Measurements from ENCODE around the gene SCIN.
"Not testable (repeated sequence)": the region's sequence is repeated elsewhere in the genome, so short reads cannot be mapped to it uniquely, and the experiment has no call there.

Gene SCIN

DNA sequence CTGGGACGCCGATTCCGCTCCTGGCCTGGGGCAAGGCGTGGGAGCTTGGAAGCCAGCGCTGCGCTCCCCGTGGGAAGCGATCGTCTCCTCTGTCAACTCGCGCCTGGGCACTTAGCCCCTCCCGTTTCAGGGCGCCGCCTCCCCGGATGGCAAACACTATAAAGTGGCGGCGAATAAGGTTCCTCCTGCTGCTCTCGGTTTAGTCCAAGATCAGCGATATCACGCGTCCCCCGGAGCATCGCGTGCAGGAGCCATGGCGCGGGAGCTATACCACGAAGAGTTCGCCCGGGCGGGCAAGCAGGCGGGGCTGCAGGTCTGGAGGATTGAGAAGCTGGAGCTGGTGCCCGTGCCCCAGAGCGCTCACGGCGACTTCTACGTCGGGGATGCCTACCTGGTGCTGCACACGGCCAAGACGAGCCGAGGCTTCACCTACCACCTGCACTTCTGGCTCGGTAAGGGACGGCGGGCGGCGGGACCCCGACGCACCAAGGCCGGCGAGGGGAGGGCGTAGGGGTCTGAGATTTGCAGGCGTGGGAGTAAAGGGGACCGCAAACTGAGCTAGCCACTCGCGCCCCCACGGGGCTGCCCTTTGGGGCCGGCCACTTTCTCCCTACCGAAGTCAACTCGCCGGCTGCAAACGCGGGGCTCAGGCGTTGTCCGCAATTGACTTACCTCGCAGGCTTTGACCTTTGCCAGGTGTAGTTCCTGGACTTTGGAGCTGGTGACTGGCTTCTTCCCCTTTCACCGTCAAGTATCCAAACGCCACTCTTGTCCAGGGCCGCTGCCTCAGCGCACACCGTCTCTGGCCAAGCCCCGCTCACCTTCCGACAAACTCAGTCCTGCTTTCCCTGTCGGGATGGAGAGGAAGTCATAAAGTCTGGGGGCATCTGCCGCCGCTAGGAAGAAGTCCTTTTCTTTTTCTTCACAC, at the start of gene SCIN:
SCIN (plus strand) TSS at position 187 of the 928 bp plus-strand sequence; CDS start at position 254, 67 bp downstream.
- TF ChIP-seq, protein P1, sequence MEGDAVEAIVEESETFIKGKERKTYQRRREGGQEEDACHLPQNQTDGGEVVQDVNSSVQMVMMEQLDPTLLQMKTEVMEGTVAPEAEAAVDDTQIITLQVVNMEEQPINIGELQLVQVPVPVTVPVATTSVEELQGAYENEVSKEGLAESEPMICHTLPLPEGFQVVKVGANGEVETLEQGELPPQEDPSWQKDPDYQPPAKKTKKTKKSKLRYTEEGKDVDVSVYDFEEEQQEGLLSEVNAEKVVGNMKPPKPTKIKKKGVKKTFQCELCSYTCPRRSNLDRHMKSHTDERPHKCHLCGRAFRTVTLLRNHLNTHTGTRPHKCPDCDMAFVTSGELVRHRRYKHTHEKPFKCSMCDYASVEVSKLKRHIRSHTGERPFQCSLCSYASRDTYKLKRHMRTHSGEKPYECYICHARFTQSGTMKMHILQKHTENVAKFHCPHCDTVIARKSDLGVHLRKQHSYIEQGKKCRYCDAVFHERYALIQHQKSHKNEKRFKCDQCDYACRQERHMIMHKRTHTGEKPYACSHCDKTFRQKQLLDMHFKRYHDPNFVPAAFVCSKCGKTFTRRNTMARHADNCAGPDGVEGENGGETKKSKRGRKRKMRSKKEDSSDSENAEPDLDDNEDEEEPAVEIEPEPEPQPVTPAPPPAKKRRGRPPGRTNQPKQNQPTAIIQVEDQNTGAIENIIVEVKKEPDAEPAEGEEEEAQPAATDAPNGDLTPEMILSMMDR (IDR thresholded peaks at IDR 0.05; ENCODE audit: low read depth, low read length, missing control alignments) = no peak
- in situ Hi-C loops (cut with HindIII; ENCODE audit: low sequenced_read_pairs) = no loop called here
- no peak for DNase-seq (ENCODE audit: low read depth)
- peak within 1 kb of the TSS; percentile 51 for H3K4me3 ChIP-seq (ENCODE audit: low read depth, low read length)

DNA sequence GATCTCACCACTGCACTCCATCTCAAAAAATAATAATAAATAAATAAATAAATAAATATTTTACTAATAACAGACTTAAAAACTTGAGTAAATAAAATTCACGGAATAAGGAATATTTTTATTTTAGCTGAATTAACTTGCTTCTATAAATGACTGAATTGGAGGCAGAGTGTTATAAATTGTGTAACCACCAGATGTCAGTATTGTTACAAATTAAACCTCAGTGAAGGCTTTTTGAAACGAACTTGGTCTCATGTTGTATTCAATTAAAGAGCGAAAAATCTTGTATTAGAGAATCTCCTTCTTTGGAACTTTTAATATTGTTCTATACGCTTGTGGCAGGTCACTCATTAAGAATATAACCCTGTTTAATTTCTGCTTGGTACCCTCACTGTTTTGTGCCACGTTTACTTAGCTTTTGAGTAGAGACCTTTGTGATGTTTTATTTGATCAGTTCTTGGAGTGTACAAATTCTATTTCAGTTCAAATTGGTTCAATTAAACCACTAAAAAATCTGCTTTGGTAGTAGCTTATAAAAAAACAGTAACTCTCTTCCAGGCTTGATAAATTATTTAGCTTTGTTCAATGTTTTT, 45.6 kb upstream of the SCIN start:
- TF ChIP-seq, protein P1 (IDR thresholded peaks at IDR 0.05; ENCODE audit: low read depth, low read length, missing control alignments) = no peak
- peak; percentile 61 for DNase-seq (ENCODE audit: low read depth)
- in situ Hi-C loops (cut with HindIII; ENCODE audit: low sequenced_read_pairs) = no loop called here
- H3K4me3 ChIP-seq (ENCODE audit: low read depth, low read length) = no peak overlapping the region

DNA sequence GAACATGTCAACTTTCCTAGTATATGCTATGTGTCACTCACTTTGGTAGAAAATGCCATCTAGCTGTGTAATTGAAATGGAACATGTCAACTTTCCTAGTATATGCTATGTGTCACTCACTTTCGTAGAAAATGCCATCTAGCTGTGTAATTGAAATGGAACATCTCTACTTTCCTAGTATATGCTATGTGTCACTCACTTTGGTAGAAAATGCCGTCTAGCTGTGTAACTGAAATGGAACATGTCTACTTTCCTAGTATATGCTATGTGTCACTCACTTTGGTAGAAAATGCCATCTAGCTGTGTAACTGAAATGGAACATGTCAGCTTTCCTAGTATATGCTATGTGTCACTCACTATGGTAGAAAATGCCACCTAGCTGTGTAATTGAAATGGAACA, 43.8 kb upstream of the SCIN start:
- DNase-seq (ENCODE audit: low read depth); in situ Hi-C loops (cut with HindIII; ENCODE audit: low sequenced_read_pairs); H3K4me3 ChIP-seq (ENCODE audit: low read depth, low read length): not testable (repeated sequence)

DNA sequence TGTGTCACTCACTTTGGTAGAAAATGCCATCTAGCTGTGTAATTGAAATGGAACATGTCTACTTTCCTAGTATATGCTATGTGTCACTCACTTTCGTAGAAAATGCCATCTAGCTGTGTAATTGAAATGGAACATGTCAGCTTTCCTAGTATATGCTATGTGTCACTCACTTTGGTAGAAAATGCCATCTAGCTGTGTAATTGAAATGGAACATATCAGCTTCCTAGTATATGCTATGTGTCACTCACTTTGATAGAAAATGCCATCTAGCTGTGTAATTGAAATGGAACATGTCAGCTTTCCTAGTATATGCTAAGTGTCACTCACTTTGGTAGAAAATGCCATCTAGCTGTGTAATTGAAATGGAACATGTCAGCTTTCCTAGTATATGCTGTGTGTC, 42.9 kb upstream of the SCIN start:
- in situ Hi-C loops (cut with HindIII; ENCODE audit: low sequenced_read_pairs); H3K4me3 ChIP-seq (ENCODE audit: low read depth, low read length); DNase-seq (ENCODE audit: low read depth): not testable (repeated sequence)

DNA sequence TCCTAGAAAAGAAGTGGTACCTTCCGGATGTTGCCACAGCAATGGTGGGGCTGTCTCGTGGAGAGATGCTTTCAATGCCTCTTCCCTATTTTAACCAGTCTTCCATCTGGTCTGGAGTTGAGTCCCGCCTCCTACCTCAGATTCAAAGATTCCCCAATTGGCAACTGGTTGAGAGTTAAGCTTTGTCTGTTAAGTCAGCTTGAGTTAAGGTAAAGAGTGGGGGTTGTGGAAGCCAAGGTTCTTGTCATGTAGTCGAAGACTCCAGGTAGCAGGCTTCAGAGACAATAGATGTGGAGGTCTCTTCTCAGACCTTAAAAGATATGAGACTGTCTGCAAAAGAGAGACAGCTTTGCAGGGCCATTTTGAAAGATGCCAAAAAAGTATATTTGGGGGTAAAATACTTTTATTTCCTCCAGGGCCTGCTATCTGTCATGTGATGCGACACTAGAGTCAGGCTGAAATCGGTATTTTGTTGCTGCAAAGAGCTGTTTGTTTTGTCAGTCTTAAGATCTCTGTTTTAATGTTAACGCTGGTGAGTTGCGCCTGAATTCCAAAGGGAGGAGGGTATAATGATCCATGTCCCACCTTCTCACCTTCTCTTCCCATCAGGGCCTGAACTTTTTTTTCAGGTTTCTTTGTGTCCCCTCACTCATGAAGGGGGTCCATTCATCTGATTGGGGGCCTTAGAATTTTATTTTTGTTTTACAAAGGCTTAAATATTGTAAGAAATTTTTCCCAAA, 40.4 kb upstream of the SCIN start:
- no peak for DNase-seq (ENCODE audit: low read depth)
- in situ Hi-C loops (cut with HindIII; ENCODE audit: low sequenced_read_pairs) = no loop called here
- H3K4me3 ChIP-seq (ENCODE audit: low read depth, low read length) = no peak overlapping the region
- TF ChIP-seq, protein P1 (IDR thresholded peaks at IDR 0.05; ENCODE audit: low read depth, low read length, missing control alignments) = no peak

DNA sequence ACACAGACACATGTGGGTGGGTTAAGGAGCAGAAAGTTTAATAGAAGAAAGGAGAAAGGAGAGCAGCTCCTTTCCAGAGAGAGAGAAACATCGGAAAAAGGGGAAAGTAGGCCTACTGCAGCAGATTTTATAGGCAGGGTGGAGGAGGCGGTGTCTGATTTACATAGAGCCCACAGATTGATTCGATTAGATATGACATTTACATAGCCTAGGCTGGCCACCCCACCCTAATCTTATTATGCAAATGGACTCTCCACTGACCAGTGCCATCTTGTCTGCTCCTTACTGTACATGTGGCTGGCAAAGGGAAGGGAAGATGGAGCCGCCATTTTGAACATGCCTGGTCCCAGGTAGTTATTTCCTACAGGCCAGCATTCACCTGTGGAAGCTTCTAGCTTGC, 38.7 kb upstream of the SCIN start:
- no peak for DNase-seq (ENCODE audit: low read depth)
- in situ Hi-C loops (cut with HindIII; ENCODE audit: low sequenced_read_pairs) = no loop called here
- H3K4me3 ChIP-seq (ENCODE audit: low read depth, low read length) = no peak overlapping the region
- TF ChIP-seq, protein P1 (IDR thresholded peaks at IDR 0.05; ENCODE audit: low read depth, low read length, missing control alignments) = no peak

DNA sequence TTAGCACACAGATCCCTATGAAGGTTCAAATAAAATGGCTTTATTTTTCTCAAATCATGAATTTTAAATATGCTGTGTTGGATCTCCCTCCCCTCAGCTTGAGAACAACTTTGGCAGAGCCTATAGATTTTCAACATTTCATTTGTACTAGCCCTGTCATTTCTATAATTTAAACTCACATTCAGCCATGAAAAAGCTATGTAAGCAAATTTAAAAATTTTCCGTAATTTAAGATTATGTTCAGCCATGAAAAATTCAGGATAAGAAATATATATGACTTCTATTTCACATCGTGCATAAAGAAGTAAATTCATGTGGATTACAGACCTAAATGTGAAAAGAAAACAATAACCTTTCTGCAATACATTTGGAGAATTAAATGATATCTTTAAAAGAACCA, 36.5 kb upstream of the SCIN start:
- DNase-seq (ENCODE audit: low read depth) = no peak
- TF ChIP-seq, protein P1 (IDR thresholded peaks at IDR 0.05; ENCODE audit: low read depth, low read length, missing control alignments) = no peak
- H3K4me3 ChIP-seq (ENCODE audit: low read depth, low read length) = no peak overlapping the region
- in situ Hi-C loops (cut with HindIII; ENCODE audit: low sequenced_read_pairs) = no loop called here

Measured in astrocyte of the cerebellum (primary cell).